Measurements from ENCODE around the gene EBF3. TPM values are rescaled to one million over a fixed set of nuclear protein-coding genes. Genes with fewer than 3 reads are reported as not detected.

EBF3 gene
- total RNA-seq, 2 experiments from 2014 or later = not detected

DNA sequence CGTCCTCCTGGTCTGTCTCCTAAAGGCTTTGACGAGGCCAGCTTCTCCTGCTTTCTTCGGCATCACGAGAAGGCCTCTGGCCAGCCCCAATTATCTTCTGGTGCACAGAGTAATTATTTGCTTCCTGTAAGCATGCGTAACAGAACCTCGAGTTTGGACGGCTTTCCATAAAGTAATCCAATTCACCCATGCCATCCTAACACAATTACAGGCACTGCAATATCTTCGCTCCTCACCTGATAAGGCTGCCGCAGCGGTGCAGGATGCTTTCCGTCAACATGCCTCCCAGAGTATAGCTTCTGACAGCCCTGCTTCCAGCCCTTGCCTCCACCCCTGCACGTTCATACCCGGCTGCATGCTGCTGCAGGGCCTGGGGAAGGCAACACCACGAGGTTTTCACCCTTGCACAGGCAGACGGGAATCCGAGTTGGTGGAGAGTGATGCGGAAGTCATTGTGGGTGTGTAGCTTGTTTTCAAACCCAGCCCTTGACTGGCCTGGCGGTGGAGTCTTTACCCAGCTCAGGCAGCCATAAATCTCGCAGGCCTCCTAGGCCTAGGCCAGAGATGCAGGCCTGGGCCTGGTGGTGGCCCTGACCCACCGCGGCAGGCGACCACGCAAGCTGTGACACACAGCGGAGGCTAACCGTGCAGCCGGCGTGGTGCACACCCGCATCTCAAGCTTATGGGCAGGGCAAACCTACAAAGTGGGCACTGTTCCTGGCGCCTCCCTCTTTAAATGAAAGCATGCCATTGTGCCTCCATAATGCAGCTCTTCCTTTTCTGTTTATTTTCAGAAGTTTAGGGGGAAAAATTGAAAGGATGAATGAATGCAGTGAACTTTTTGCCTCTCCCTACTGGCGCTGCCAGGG lies 12.7 kb downstream of the EBF3 start:
- Mint-ChIP-seq H3K27ac (no peak overlapping the region), H3K4me1 (no peaks in the 10 kb centered on the region), H3K27me3 (peaks cover 27% of the 10 kb centered on the region), H3K9me3 (no peaks in the 10 kb centered on the region), H3K36me3 (no peaks in the 10 kb centered on the region), H3K4me3 (no peak overlapping the region)
- ATAC-seq (ENCODE audit: low read depth) = no peak
- no peak for DNase-seq
- POLR2A ChIA-PET = no interaction called here

DNA sequence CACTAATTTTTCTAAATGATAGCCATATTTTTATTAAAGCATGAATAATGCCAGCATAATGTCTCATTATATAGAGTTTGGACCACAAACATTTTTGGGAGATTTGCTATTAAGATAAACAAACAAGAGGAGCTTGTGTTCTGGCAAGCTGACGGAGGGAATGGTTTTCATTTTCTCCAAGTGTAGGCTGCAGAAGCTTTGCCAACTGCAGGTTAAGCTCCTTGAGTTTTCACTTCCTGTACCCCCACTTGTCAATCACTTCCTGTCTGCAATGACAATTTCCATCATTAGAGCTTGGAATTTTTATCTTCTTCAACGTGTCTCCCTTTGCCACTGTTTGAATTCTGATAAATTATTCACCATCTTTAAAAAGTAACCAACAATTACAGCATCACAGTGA lies 13.4 kb downstream of the EBF3 start:
- peaks cover 21% of the 10 kb centered on the region for H3K27me3 Mint-ChIP-seq
- POLR2A ChIA-PET = no interaction called here
- H3K4me3 Mint-ChIP-seq = no peak overlapping the region
- H3K9me3 Mint-ChIP-seq = no peaks in the 10 kb centered on the region
- no peaks in the 10 kb centered on the region for H3K36me3 Mint-ChIP-seq
- H3K27ac Mint-ChIP-seq = no peak overlapping the region
- ATAC-seq (ENCODE audit: low read depth) = no peak
- no peak for DNase-seq
- no peaks in the 10 kb centered on the region for H3K4me1 Mint-ChIP-seq

DNA sequence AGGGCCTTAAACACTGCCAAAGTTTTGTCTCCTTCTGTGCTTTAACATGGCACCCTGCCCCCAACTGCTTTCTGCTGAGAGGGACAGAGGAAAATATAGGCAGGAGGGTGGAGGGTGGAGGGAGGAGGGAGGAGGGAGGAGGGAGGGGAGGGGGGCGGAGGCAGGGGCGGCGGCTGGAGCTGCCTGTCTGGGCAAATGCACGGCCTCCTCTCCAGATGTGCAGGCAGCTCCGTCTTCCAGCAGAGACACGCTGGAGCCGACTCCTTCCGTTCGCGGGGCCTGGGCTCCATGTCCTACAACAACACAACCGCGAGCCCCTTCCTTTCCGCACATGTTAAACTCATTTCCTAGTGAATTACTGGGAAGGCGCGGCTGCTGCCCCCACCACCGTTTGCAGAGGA lies 14.2 kb downstream of the EBF3 start:
- H3K27me3 Mint-ChIP-seq = peaks cover 14% of the 10 kb centered on the region
- DNase-seq = no peak
- H3K4me1 Mint-ChIP-seq = no peaks in the 10 kb centered on the region
- no peak overlapping the region for H3K4me3 Mint-ChIP-seq
- no peak for ATAC-seq (ENCODE audit: low read depth)
- POLR2A ChIA-PET = no interaction called here
- H3K27ac Mint-ChIP-seq = no peak overlapping the region
- H3K36me3 Mint-ChIP-seq = no peaks in the 10 kb centered on the region
- no peaks in the 10 kb centered on the region for H3K9me3 Mint-ChIP-seq

DNA sequence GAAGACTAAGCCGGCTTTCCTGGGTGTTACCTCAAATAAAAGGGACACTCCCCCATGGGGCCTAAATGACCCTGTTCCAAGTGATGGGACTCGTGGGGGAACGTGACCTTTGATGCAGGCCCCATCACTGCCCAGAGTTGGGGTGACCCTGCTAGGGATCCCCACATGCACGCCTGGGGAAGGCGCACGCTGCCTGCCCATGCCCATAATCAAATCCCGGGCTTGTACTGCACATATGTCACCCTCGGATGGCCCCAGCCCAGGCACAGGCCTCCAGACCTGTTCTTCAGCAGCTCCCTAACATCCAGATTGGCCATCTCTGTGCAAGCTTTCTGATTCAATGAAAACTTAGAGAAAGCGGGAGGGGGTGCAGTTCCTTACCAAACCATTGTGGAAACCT lies 14.7 kb downstream of the EBF3 start:
- DNase-seq (no peak), ATAC-seq (ENCODE audit: low read depth) (no peak)
- POLR2A ChIA-PET = no interaction called here
- Mint-ChIP-seq H3K4me1 (no peaks in the 10 kb centered on the region), H3K27ac (no peak overlapping the region), H3K9me3 (no peaks in the 10 kb centered on the region), H3K27me3 (peaks cover 11% of the 10 kb centered on the region), H3K36me3 (no peaks in the 10 kb centered on the region), H3K4me3 (no peak overlapping the region)

DNA sequence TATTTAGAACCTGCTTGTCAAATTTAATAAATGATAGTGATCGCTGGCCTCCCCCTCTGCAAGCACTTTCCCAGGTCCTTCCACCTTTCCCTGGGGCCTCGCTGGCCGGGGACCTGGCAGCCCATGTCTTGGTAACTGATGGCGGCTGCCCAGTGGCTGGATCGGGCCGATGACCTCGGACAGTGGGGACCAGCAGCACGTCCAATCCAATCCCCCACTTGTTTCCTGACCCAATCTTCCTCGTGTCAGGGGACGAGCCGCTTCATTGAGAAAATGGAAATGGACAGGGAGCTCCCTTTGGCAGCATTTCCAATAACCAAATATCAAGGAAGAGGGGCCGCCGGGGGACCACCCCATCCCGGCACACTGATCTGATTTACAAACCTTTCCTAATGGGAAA lies 17.2 kb downstream of the EBF3 start:
- no peaks in the 10 kb centered on the region for H3K36me3 Mint-ChIP-seq
- ATAC-seq (ENCODE audit: low read depth) (no peak), DNase-seq (no peak)
- no peaks in the 10 kb centered on the region for H3K9me3 Mint-ChIP-seq
- H3K27ac Mint-ChIP-seq = no peak overlapping the region
- no peak overlapping the region for H3K4me3 Mint-ChIP-seq
- POLR2A ChIA-PET = no interaction called here
- H3K27me3 Mint-ChIP-seq = peaks cover 3% of the 10 kb centered on the region
- H3K4me1 Mint-ChIP-seq = no peaks in the 10 kb centered on the region

DNA sequence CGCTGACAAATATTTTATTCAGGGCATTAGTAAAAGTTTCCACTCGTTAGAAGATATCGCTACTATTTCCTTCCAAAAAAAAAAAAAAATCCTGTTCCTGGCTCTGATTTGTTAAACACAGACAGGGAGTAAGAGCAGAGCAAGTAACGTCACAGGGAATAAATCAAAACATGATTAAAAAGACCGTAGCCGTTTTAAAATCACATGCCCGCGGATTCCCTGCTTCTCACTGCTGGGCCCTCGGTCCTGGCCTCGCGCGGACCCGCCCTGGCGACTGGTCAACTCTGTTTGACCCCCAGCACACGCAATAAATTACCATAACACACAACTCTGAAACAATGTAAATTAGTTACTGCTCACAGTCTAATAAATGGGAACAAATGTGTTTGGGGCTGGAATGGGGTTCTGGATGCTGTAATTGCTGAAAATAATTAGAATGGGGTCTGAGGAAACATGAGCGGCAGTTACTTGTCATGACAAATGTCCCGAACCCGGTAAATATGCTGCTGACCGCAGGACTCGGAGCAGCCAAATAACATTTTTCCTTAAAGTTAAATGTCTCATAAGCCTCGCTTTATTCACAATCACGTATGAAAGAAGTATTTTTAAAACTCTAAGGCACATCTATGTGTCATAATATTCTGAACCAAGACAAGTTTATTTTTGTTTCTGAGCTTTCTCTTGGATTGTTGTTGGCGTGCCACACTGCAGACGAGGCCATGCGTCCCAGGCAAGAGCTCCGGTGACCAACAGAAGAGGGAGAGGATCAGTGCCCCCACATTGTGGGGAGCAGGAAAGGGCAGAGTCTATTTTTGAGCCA lies 17.9 kb downstream of the EBF3 start:
- Mint-ChIP-seq H3K27ac (no peak overlapping the region), H3K4me1 (no peaks in the 10 kb centered on the region), H3K4me3 (no peak overlapping the region), H3K9me3 (no peaks in the 10 kb centered on the region), H3K27me3 (peaks cover 3% of the 10 kb centered on the region), H3K36me3 (no peaks in the 10 kb centered on the region)
- POLR2A ChIA-PET = no interaction called here
- DNase-seq (no peak), ATAC-seq (ENCODE audit: low read depth) (no peak)

DNA sequence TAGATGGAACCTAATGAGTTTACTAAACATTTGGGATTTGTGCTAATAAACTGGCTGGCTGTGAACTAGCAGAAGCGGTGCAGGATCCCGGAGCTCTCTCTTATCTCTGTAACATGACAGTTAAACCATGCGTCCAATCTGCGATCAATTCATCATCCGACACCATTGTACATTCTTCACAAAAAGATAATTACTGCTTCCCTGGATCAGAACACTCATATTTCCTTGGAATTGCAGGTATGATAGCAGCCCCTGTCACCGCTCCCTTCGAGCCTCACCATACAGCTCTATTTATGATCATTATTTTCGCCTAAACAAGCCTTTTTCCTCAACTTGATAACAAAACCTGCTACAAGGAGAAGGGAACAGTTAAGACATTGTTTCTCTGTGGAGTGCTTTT lies 18.5 kb downstream of the EBF3 start:
- Mint-ChIP-seq H3K4me3 (no peak overlapping the region), H3K27ac (no peak overlapping the region), H3K4me1 (no peaks in the 10 kb centered on the region), H3K36me3 (no peaks in the 10 kb centered on the region), H3K27me3 (peaks cover 3% of the 10 kb centered on the region), H3K9me3 (no peaks in the 10 kb centered on the region)
- POLR2A ChIA-PET = no interaction called here
- DNase-seq = no peak
- ATAC-seq (ENCODE audit: low read depth) = no peak

DNA sequence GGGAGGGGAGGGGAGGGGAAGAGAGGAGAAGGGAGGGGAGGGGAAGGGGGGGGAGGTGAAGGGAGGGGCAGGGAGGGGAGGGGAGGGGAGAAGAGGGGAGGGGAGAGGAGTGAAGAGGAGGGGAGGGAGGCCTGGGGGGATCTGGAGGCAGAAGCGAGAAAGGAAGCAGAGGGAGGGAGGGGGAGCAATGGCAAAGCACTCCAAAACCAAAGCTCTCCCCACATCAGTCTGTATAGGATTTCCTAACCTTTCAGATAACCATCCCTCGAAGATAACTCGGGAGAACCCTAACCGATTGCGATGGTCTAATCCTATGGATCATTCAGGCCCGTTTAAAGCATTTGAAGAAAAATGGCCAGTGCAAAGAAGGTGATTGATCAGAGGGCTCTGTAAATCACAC lies 19.0 kb downstream of the EBF3 start:
- Mint-ChIP-seq H3K27ac (no peak overlapping the region), H3K4me3 (no peak overlapping the region), H3K36me3 (no peaks in the 10 kb centered on the region), H3K9me3 (no peaks in the 10 kb centered on the region), H3K4me1 (no peaks in the 10 kb centered on the region), H3K27me3 (peaks cover 2% of the 10 kb centered on the region)
- DNase-seq (no peak), ATAC-seq (ENCODE audit: low read depth) (no peak)
- POLR2A ChIA-PET = no interaction called here

DNA sequence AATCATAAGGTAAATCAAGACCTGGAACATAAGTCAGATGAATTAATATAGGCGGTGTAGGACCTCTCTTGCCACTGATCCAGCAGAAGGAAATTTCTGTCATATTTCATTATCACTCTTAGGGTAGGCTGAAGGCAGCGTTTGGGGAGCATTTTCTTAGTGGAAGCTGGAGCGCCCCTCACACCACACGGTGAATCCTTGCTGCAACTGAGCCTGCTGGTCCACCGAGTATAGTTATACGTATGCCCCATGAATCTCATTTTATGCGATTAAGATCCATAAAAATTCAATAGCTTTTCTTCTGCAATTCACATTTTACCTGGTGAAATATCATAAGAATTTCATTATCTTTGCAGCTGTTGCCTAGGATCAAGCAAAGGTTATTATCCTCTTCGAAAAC lies 19.6 kb downstream of the EBF3 start:
- DNase-seq (no peak), ATAC-seq (ENCODE audit: low read depth) (no peak)
- no peak overlapping the region for H3K27ac Mint-ChIP-seq
- POLR2A ChIA-PET = no interaction called here
- no peaks in the 10 kb centered on the region for H3K36me3 Mint-ChIP-seq
- H3K4me1 Mint-ChIP-seq = no peaks in the 10 kb centered on the region
- no peak overlapping the region for H3K4me3 Mint-ChIP-seq
- H3K9me3 Mint-ChIP-seq = no peaks in the 10 kb centered on the region
- no peaks in the 10 kb centered on the region for H3K27me3 Mint-ChIP-seq

DNA sequence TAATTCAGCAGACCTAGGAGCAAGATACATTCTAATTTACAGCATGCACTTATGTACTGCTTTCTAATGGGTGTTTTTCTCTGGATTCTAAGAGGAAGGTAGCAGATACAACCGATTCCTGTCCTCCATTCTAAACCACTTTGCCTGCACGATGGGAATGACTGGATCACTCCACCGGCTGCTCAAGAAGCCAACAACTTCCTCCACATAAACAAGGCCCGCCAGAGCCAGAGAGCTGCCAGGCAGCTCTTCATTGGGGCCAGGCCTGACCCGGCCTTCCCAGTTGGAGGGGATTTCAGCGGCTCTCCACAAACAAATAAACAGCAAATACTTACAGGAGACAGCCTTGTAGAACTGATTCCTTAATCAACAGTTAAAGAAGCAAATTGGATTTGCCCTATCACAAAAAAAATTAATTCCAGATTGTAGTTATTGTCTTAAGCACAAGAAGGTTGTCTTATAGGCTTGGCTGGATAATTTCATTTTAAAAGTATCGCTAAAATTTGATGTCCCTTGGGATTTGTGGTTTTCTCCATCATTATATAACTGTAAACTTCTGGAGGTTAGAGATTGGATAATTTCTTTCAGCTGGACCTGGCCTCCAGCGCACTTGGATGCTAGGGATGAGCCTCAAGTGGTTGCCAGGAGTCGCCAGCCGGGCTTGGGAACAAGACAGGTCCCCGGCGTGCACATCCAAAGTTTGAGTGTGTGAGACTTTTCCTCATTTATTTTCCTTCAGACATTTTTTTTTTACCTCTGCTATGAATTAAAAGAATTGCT lies 20.9 kb downstream of the EBF3 start:
- no peak for DNase-seq
- no peak overlapping the region for H3K4me3 Mint-ChIP-seq
- POLR2A ChIA-PET = no interaction called here
- H3K27me3 Mint-ChIP-seq = no peaks in the 10 kb centered on the region
- ATAC-seq (ENCODE audit: low read depth) = no peak
- no peak overlapping the region for H3K27ac Mint-ChIP-seq
- H3K9me3 Mint-ChIP-seq = no peaks in the 10 kb centered on the region
- no peaks in the 10 kb centered on the region for H3K36me3 Mint-ChIP-seq
- H3K4me1 Mint-ChIP-seq = no peaks in the 10 kb centered on the region

DNA sequence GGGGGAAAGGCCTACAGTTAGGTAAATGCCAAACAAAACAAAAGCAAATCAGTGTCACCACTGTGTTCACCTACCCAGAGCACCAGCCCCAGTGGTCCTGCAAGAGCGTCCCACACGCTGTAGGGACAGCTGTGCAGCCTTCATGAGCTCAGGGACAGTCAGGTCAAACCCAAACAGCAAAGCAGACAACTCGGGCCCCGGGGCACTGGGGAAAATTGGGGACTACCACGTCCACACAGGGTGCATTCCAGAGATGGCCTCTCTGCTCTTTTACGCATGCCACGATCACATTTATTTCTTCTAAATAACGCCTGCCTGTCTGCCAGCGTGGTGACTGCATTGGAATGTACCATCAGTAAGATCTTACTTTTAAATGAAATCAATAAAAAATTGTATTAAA lies 21.7 kb downstream of the EBF3 start:
- no peak for ATAC-seq (ENCODE audit: low read depth)
- H3K9me3 Mint-ChIP-seq = no peaks in the 10 kb centered on the region

DNA sequence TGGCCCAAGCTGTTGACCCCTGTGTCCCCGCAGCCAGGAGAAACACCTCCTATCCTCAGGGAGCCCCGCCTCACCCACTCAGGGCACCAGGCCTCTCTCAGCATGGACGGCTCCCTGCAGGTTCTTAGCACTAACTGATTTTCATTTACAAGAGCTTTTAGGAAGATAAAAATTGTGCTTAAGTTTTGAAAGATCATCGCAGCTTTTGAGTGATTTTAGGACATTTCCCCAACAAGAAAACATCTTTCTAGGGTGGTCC lies 22.1 kb downstream of the EBF3 start:
- ATAC-seq (ENCODE audit: low read depth) (no peak), DNase-seq (no peak)
- Mint-ChIP-seq H3K9me3 (no peaks in the 10 kb centered on the region), H3K4me1 (no peaks in the 10 kb centered on the region), H3K36me3 (no peaks in the 10 kb centered on the region), H3K4me3 (no peak overlapping the region), H3K27me3 (no peaks in the 10 kb centered on the region), H3K27ac (no peak overlapping the region)
- POLR2A ChIA-PET = no interaction called here

More for the DNA sequence above, 21.7 kb downstream of the EBF3 start:
- POLR2A ChIA-PET = no interaction called here
- H3K36me3 Mint-ChIP-seq = no peaks in the 10 kb centered on the region
- H3K27ac Mint-ChIP-seq = no peak overlapping the region
- no peaks in the 10 kb centered on the region for H3K27me3 Mint-ChIP-seq
- no peaks in the 10 kb centered on the region for H3K4me1 Mint-ChIP-seq
- H3K4me3 Mint-ChIP-seq = no peak overlapping the region
- no peak for DNase-seq

DNA sequence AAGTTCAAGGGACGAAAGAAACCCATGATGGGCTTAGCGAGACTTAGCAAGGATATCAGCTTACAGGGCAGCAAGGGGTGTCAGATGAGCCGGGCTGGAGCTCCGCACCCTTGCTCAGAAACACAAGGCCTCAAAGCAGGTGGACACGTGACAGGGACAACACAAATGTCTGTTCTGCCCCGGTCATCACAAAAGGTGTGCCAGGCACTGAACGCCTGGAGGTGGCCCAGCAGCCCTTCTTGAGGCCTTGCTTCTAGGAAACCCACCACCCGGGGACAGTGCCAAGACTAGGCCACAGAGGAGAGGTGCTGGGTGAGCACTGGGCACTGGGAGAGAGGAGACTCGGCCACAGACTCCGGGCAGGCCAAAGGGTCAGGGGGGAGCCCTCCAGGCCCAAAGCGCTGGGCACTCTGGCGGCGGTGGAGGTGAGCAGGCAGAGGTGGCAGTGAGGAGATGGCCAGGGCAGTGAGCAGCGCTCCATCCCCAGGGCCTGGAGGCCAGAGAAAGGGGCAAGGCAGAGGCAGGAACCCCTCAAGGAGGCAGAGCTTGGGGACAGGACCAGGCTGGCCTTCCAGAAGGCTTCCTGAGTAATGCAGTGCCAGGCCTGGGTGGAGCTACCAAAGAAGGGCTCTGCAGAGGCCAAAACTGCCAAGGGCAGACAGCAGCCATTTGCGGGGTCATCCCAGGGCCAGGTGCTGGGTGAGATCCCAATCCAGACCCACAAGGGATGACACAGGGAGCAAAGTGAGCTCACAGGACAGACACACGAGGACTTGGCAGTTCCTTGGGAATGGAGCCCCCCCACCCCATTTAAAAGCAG lies 22.7 kb downstream of the EBF3 start:
- no peaks in the 10 kb centered on the region for H3K4me1 Mint-ChIP-seq
- POLR2A ChIA-PET = no interaction called here

More for the DNA sequence above, 22.7 kb downstream of the EBF3 start:
- H3K9me3 Mint-ChIP-seq = no peaks in the 10 kb centered on the region
- no peak overlapping the region for H3K4me3 Mint-ChIP-seq
- H3K27ac Mint-ChIP-seq = no peak overlapping the region
- DNase-seq (no peak), ATAC-seq (ENCODE audit: low read depth) (no peak)
- no peaks in the 10 kb centered on the region for H3K36me3 Mint-ChIP-seq
- no peaks in the 10 kb centered on the region for H3K27me3 Mint-ChIP-seq
